NB4 (cell line): ENCODE measurements around the gene TRDMT1.
A peak's percentile ranks its signal among the peaks of the same experiment; 100 is the strongest.

Source experiments
- DNase-seq: peaks from one replicate; pipeline ENCODE4 v3.0.0; 2010; ENCODE audit warnings: low read depth
- H3K4me3 ChIP-seq: one replicate; pipeline ENCODE4 v1.5.1; 2011; ENCODE audit warnings: mild to moderate bottlenecking, low read depth, low read length, moderate library complexity
- CTCF ChIP-seq: IDR thresholded peaks from one replicate; pipeline ENCODE4 v1.5.1; 2012; ENCODE audit warnings: low read depth, low read length
- MAX ChIP-seq: IDR thresholded peaks from 2 replicates; pipeline ENCODE4 v1.6.1; 2011; ENCODE audit warnings: low read depth, low read length
- MYC ChIP-seq: IDR thresholded peaks from 2 replicates; pipeline ENCODE4 v1.6.1; 2011; ENCODE audit warnings: low read depth, low read length
- POLR2A ChIP-seq: IDR thresholded peaks from 2 replicates; pipeline ENCODE4 v1.6.1; 2011; ENCODE audit warnings: mild to moderate bottlenecking; ENCODE audit not compliant: insufficient read length; ENCODE audit errors: extremely low read depth

The TRDMT1 gene

GRCh38 chr10:17113889-17114540 is 87.5 kb downstream of the TRDMT1 start:
- TF ChIP-seq MYC (no peak), POLR2A (no peak), MAX (no peak), CTCF (no peak)
- DNase-seq: no peak
- no peak overlapping the region for H3K4me3 ChIP-seq

- no peak overlapping the region for H3K4me3 ChIP-seq
- TF ChIP-seq MAX: no peak
- TF ChIP-seq POLR2A: no peak
- DNase-seq: no peak
Observed at GRCh38 chr10:17113346-17113745, 88.1 kb downstream of the TRDMT1 start.

GRCh38 chr10:17112566-17112965 is 88.9 kb downstream of the TRDMT1 start:
- TF ChIP-seq MYC (no peak), CTCF (no peak), POLR2A (no peak), MAX (no peak)
- DNase-seq: no peak
- no peak overlapping the region for H3K4me3 ChIP-seq

- no peak overlapping the region for H3K4me3 ChIP-seq
- DNase-seq: peak; percentile 4
- TF ChIP-seq MYC (no peak), MAX (no peak), CTCF (no peak), POLR2A (no peak)
Observed at GRCh38 chr10:17109475-17110207, 91.8 kb downstream of the TRDMT1 start.

GRCh38 chr10:17109046-17109445 is 92.4 kb downstream of the TRDMT1 start:
- H3K4me3 ChIP-seq: no peak overlapping the region
- no peak for DNase-seq
- TF ChIP-seq MAX: no peak
- no peak for TF ChIP-seq POLR2A
- no peak for TF ChIP-seq MYC
- no peak for TF ChIP-seq CTCF

GRCh38 chr10:17106991-17107390 is 94.5 kb downstream of the TRDMT1 start:
- no peak for DNase-seq
- H3K4me3 ChIP-seq: no peak overlapping the region
- TF ChIP-seq MAX (no peak), CTCF (no peak), POLR2A (no peak), MYC (no peak)
